Ramos (cell line): Measurements from ENCODE around the gene PHKG1.
"Not testable (repeated sequence)": the region's sequence is repeated elsewhere in the genome, so short reads cannot be mapped to it uniquely, and the experiment has no call there.

ENCODE experiments used
- in situ Hi-C: fragments of 300-500 bp; cut with MboI; formaldehyde crosslinking; loops from one replicate; pipeline ENCODE4 v1.14.3; 2022; ENCODE audit warnings: low sequenced_read_pairs; ENCODE audit not compliant: unreplicated experiment

The PHKG1 gene

GRCh38 chr7:56086761-56087160 lies 6.0 kb downstream of the PHKG1 start:
- in situ Hi-C loops = no loop called here

DNA sequence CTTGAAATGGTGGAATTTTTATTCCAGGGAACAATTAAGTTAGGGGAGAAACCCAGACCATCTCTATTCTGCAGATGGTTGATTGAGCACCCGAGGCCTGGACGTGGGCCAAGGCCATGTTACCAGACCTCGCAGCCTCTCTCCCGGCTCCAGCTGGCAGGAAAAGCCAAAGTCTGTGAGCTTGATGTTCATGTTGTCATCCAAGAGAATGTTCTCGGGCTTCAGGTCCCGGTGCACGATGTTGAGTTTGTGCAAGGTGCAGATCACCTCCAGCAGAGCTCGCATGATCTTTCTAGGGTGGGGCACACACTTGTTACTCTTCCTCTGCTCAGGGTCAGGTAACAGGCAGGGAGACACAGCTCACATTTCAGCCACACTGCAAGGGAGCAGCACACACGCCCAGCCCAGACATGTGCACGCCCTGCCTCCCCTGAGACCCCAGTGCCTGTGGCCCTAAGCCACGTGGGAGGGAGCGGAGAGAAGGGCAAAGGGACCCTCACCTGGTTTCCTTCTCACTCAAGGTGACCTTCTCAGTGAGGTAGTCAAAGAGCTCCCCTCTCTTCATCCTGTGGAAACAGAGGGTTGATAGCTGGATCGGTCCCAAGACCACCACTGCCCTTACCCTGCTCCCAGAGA lies 9.5 kb downstream of the PHKG1 start:
- in situ Hi-C loops = no loop called here

DNA sequence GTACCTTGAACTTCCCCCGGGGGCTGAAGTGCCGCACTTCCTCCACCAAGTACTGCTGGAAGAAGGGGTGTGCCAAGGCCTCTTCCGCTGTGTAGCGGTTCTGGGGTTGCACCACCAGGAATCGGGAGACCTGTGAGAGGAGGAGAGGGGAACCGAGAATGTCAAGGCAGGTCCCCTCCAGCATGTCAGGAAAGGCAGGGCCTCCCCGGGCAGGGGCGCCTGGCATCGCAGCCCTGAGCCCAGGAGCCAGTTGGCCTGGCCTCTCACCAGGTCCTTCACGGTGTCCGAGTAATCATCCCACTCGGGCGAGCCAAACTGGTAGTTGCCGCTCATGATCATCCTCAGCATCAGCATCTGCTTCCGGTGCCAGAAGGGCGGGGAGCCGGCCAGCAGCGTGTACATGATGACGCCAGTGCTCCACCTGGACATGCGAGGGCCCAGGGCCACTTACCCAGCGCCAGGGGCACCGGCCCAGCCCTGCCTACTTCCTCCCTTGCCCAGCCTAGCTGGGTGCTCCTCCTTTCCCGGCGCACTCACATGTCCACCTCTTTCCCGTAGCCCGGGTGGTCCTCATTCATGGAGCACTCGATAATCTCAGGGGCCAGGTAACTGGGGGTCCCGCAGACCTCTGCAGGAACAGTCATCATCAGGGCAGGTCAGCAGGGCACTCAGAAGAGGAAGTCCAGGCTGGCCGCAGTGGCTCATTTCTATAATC lies 11.0 kb downstream of the PHKG1 start:
- in situ Hi-C loops = no loop called here

DNA sequence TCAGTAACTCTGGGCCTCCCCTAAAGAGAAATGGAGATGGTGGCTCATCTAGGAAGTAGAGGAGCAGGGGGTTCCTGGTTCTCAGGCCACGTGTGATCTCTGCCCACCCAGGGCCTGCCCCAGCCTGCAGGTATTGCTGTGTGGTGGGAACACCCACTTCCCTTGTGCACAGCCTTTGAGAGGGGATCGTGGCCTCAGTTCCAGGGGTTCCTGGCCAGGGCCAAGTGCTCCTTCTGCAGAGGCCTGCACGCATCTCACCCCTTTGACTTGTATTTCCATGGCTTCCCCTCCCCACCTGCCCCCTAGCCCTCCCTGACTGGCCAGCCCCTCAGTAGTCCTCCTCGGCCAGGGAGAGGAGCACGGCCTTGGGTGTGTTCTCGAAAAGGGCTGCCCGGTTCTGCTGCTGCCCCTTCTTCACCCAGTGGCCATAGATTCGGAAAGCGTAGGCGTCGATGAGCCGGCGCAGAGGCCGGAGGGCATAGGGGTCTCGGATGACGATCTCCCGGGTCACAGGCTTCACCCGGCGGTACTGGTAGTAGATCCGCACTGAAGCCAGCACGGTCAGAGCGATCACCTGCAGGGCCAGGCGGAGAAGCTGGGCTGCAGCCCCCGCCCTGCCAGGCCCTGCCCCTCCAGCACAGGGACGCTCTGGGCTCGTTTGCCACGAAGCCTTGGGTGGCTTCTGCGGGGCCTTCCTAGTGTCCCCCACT lies 11.9 kb downstream of the PHKG1 start:
- in situ Hi-C loops = not testable (repeated sequence)

DNA sequence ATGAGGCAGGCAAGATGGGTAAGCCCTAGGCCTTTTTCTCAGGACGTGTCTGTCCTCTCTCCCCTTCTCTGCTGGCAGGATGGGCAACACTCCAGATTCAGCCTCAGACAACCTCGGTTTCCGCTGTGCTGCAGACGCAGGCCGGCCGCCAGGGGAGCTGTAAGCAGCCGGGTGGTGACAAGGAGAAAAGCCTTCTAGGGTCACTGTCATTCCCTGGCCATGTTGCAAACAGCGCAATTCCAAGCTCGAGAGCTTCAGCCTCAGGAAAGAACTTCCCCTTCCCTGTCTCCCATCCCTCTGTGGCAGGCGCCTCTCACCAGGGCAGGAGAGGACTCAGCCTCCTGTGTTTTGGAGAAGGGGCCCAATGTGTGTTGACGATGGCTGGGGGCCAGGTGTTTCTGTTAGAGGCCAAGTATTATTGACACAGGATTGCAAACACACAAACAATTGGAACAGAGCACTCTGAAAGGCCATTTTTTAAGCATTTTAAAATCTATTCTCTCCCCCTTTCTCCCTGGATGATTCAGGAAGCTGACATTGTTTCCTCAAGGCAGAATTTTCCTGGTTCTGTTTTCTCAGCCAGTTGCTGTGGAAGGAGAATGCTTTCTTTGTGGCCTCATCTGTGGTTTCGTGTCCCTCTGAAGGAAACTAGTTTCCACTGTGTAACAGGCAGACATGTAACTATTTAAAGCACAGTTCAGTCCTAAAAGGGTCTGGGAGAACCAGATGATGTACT lies 13.1 kb downstream of the PHKG1 start:
- in situ Hi-C loops = loop anchor here (10.0 kb wide), 1 partner anchor 435 kb away; no protein-coding TSS in a partner anchor

DNA sequence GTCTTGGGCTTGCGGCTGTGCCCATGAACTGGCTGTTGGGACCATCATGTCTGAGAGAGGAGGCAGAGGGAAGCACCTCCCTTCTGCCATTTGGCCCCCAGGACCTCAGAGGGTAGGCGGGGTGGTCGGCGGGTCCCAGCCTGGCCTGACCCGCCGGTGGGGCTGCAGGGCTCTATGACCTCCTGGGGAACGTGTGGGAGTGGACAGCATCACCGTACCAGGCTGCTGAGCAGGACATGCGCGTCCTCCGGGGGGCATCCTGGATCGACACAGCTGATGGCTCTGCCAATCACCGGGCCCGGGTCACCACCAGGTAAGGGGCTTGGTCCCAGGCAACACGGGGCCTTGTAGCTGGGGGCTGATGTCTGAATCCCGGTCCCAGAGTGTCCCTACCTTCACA lies 14.6 kb downstream of the PHKG1 start:
- in situ Hi-C loops = loop anchor here (10.0 kb wide), 1 partner anchor 433 kb away; no protein-coding TSS in a partner anchor

DNA sequence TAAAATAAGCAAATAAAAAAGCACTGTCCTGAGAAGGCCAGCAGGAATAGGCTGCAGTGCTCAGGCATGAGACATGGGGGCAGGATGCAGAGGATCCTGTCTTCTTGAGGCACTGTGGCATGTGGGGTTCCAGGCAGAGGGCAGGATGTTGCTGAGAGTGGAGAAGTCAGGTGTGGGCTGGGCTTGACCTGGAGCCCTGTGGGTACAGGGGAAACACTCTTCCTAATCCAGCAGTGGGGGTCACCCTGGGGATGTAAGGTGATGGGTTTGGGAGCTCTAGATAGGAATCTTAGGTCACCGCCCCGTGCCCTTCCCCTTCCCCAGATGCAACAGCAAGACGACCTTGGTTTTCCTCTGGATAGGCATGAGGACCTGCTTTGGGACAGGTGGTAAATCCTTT lies 15.1 kb downstream of the PHKG1 start:
- in situ Hi-C loops = loop anchor here (10.0 kb wide), 1 partner anchor 433 kb away; no protein-coding TSS in a partner anchor

- in situ Hi-C loops = loop anchor here (5.0 to 10.0 kb wide), 2 partner anchors 67 to 430 kb away; no protein-coding TSS in a partner anchor
Measured at GRCh38 chr7:56074371-56074791, 18.4 kb downstream of the PHKG1 start.

- in situ Hi-C loops = not testable (repeated sequence)
Measured at GRCh38 chr7:56066376-56066775, 26.4 kb downstream of the PHKG1 start.

DNA sequence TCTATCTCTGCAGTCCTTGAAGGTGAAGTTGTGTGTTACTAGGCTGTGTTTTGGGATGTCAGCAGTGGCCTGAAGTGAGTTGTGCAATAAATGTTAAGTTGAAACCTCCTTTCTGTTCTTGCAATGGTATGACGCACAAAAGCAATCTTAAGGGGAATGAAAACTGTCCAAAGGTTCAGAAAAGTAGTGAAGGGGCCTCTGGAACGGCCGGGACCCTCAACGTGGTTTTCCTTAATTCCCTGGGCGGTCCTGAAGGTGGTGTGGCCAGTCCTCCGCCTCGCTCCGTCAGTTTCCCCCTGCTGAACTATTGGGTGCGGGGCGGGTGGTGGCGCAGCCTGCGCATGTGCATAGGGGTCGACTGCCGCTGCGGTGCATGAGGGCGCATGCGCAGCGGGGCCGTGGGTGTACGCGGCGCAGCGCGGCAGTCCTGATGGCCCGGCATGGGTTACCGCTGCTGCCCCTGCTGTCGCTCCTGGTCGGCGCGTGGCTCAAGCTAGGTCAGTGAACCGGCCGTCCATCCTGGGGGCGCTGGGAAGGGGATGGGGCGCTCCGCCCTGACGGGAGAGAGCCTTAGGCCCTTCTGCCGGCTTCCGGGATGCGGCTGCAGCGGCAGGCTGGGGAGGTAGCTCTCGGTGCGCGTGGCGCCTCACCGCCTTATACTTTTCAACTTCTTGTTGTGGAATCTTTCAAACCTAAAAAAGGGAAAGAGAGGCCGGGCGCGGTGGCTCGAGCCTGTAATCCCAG lies 28.7 kb downstream of the PHKG1 start, which contains the start of gene SUMF2:
SUMF2 (plus strand) TSS at position 405 of the 744 bp plus-strand sequence; CDS start at position 431, 26 bp downstream.
- in situ Hi-C loops = no loop called here

GRCh38 chr7:56063500-56063881 lies 29.3 kb downstream of the PHKG1 start:
- in situ Hi-C loops = no loop called here

DNA sequence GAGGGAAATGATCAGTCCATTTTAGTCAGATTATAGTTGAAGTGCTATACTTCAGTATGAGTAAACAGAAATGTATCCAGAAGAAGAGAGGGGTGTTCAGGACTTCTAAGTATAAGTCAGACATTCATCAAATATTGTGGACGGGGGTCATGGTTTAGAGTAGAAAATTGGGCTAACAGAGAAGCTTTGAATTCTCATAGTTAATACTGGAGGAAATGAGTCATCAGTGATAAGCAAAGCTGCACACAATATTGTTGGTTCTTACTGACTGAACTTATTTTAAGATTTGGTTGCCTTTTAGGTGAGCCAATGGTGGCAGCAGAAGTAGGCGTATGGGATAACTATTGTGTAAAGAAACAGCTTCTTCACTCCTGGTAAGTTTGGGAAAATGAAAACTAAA lies 30.4 kb downstream of the PHKG1 start:
- in situ Hi-C loops = no loop called here

DNA sequence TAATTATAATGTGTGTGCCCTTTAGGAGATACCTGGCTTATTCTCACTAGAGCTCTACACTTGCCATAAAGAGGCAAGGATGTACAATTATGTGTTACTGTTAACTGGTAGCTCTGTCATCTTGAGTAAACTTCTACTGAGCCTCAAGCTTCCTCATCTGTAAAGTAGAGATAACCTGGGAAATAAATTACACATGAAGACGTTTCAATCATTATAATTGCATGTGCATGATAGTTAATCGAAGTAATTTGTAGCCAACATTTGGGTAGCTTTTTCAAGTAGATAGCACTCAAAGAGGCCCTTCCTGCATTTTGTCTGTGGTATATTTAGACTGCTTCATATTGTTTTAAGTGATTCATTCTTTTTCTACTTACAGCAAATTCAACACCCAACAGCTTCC lies 38.8 kb downstream of the PHKG1 start:
- in situ Hi-C loops = no loop called here

DNA sequence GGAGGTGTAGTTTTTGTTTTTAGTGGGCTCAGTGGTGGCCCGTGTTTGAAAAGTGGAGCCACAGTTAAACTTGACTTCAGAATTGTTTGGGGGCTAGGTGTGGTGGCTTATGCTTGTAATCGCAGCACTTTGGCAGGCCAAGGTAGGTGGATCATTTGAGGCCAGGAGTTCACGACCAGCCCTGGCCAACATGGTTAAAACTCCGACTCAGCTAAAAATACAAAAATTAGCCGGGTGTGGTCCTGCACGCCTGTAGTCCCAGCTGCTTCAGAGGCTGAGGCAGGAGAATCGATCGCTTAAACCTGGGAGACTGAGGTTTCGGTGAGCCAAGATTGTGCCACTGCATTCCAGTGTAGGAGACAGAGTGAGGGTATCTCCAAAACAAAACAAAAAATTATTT lies 39.4 kb downstream of the PHKG1 start:
- in situ Hi-C loops = no loop called here

- in situ Hi-C loops = no loop called here
Measured at GRCh38 chr7:56051339-56052191, 41.2 kb downstream of the PHKG1 start, which contains the start of the genes CCT6A and PSPH. TSS of gene CCT6A (plus strand) at chr7:56051765. CDS start at chr7:56051849, 84 bp downstream. TSS of gene PSPH (minus strand) at chr7:56051444. CDS start at chr7:56021212, 30,232 bp downstream.

GRCh38 chr7:56051053-56051338 lies 41.8 kb downstream of the PHKG1 start:
- in situ Hi-C loops = no loop called here

DNA sequence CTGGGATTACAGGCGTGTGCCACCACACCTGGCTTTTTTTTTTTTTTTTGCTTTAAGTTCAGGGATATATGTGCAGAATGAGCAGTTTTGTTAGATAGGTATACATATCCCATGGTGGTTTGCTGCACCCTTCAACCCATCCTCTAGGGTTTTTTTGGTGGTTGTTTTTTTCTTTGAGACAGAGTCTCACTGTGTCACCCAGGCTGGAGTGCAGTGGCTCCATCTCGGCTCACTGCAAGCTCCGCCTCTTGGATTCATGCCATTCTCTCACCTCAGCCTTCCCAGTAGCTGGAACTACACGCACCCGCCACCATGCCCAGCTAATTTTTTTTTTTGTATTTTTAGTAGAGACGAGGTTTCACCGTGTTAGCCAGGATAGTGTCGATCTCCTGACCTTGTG lies 44.0 kb downstream of the PHKG1 start:
- in situ Hi-C loops = not testable (repeated sequence)

- in situ Hi-C loops = no loop called here
Measured at GRCh38 chr7:56048245-56048644, 44.5 kb downstream of the PHKG1 start.
